Astrocyte (in vitro differentiated cells and primary cell): ENCODE results near the gene RICTOR. TPM values are rescaled to one million over a fixed set of nuclear protein-coding genes. Genes with fewer than 3 reads are reported as not detected.

ENCODE experiments used
- DNase-seq: peaks from one replicate; pipeline ENCODE4 v3.0.0-alpha.2; 2010; ENCODE audit warnings: low read depth
- FAIRE-seq: peaks from 2 replicates; lab custom pipeline; 2011; peaks lifted over from hg19 to GRCh38; lab: Jason Lieb, UNC
- H2AFZ ChIP-seq: 2 replicates; pipeline ENCODE4 v1.6.0; 2012; ENCODE audit warnings: low read depth, low read length, inconsistent platforms
- H3K27ac ChIP-seq: 2 replicates; pipeline ENCODE4 v1.5.1; 2011; ENCODE audit warnings: low read depth, low read length, inconsistent platforms
- H3K27me3 ChIP-seq: 2 replicates; pipeline ENCODE4 v1.6.0; 2011; ENCODE audit warnings: low read length, inconsistent platforms; ENCODE audit not compliant: insufficient read depth
- H3K36me3 ChIP-seq: 2 replicates; pipeline ENCODE4 v1.5.1; 2011; ENCODE audit warnings: low read length, inconsistent platforms; ENCODE audit not compliant: insufficient read depth
- H3K4me1 ChIP-seq: 2 replicates; pipeline ENCODE4 v1.5.1; 2011; ENCODE audit warnings: low read length, inconsistent platforms; ENCODE audit not compliant: insufficient read depth
- H3K4me2 ChIP-seq: 2 replicates; pipeline ENCODE4 v1.6.0; 2012; ENCODE audit warnings: low read length, inconsistent platforms
- H3K4me3 ChIP-seq: 2 replicates; pipeline ENCODE4 v1.5.1; 2011; ENCODE audit warnings: low read depth, mild to moderate bottlenecking, low read length, inconsistent platforms; ENCODE audit not compliant: insufficient read depth
- H3K79me2 ChIP-seq: 2 replicates; pipeline ENCODE4 v1.6.0; 2012; ENCODE audit warnings: mild to moderate bottlenecking, low read length, inconsistent platforms; ENCODE audit not compliant: insufficient read depth
- H3K9ac ChIP-seq: 2 replicates; pipeline ENCODE4 v1.6.0; 2012; ENCODE audit warnings: mild to moderate bottlenecking, low read length, inconsistent platforms
- H3K9me3 ChIP-seq: 2 replicates; pipeline ENCODE4 v1.5.1; 2012; ENCODE audit warnings: low read depth, mild to moderate bottlenecking, low read length, inconsistent platforms; ENCODE audit not compliant: insufficient read depth
- H4K20me1 ChIP-seq: 2 replicates; pipeline ENCODE4 v1.6.0; 2012; ENCODE audit warnings: low read length, inconsistent platforms; ENCODE audit not compliant: insufficient read depth
- H3K27ac Mint-ChIP-seq: one replicate; pipeline ENCODE4 v1.8.0; 2021; ENCODE audit warnings: mild to moderate bottlenecking, mixed read lengths; ENCODE audit not compliant: unreplicated experiment
- H3K27me3 Mint-ChIP-seq: one replicate; pipeline ENCODE4 v1.8.0; 2021; ENCODE audit warnings: low read depth, mixed read lengths; ENCODE audit not compliant: unreplicated experiment
- H3K36me3 Mint-ChIP-seq: one replicate; pipeline ENCODE4 v1.8.0; 2021; ENCODE audit warnings: low read depth, mixed read lengths; ENCODE audit not compliant: unreplicated experiment
- H3K4me1 Mint-ChIP-seq: one replicate; pipeline ENCODE4 v1.8.0; 2021; ENCODE audit warnings: low read depth, mixed read lengths; ENCODE audit not compliant: unreplicated experiment
- H3K4me3 Mint-ChIP-seq: one replicate; pipeline ENCODE4 v1.8.0; 2021; ENCODE audit warnings: mild to moderate bottlenecking, moderate library complexity, mixed read lengths; ENCODE audit not compliant: unreplicated experiment
- H3K9me3 Mint-ChIP-seq: one replicate; pipeline ENCODE4 v1.8.0; 2021; ENCODE audit warnings: mild to moderate bottlenecking, mixed read lengths; ENCODE audit not compliant: unreplicated experiment
- CTCF ChIP-seq: IDR thresholded peaks from 2 replicates; pipeline ENCODE4 v1.5.1; 2011; ENCODE audit warnings: low read depth, mild to moderate bottlenecking, inconsistent platforms, low read length, moderate library complexity; ENCODE audit not compliant: insufficient read depth
- EZH2 ChIP-seq: IDR thresholded peaks from 2 replicates; pipeline ENCODE4 v1.6.1; 2012; ENCODE audit warnings: mild to moderate bottlenecking, low read length, inconsistent platforms; ENCODE audit not compliant: insufficient read depth
- total RNA-seq: library from RNA; stranded (reverse); gene quantifications from 2 replicates; pipeline ENCODE4 v1.2.1, GENCODE V29; 2021

The RICTOR gene
- total RNA-seq, 1 donor from 2014 or later = 43.2 TPM

- no peak for TF ChIP-seq CTCF
- TF ChIP-seq EZH2 = no peak
- Histone ChIP-seq H3K27ac (no peak overlapping the region), H3K4me2 (no peak overlapping the region), H3K36me3 (peaks cover 47% of the 10 kb centered on the region), H3K4me1 (no peaks in the 10 kb centered on the region), H3K4me3 (no peak overlapping the region), H2AFZ (no peak overlapping the region), H3K79me2 (no peaks in the 10 kb centered on the region), H3K9ac (no peak overlapping the region), H3K27me3 (no peaks in the 10 kb centered on the region), H4K20me1 (no peaks in the 10 kb centered on the region), H3K9me3 (no peaks in the 10 kb centered on the region)
- H3K4me3 Mint-ChIP-seq = no peak overlapping the region
- no peaks in the 10 kb centered on the region for H3K9me3 Mint-ChIP-seq
- no peaks in the 10 kb centered on the region for H3K4me1 Mint-ChIP-seq
- no peaks in the 10 kb centered on the region for H3K27me3 Mint-ChIP-seq
- DNase-seq (no peak), FAIRE-seq (no peak)
- no peak overlapping the region for H3K27ac Mint-ChIP-seq
- H3K36me3 Mint-ChIP-seq = peaks cover 7% of the 10 kb centered on the region
These were observed 120.7 kb downstream of the RICTOR start for GRCh38 chr5:38953426-38954012.

GRCh38 chr5:38948501-38948900 lies 125.7 kb downstream of the RICTOR start:
- Histone ChIP-seq H3K9me3 (no peaks in the 10 kb centered on the region), H3K4me2 (no peak overlapping the region), H3K79me2 (no peaks in the 10 kb centered on the region), H3K4me1 (no peaks in the 10 kb centered on the region), H3K4me3 (no peak overlapping the region), H2AFZ (no peak overlapping the region), H3K27ac (no peak overlapping the region), H4K20me1 (no peaks in the 10 kb centered on the region), H3K27me3 (no peaks in the 10 kb centered on the region), H3K36me3 (peaks cover 40% of the 10 kb centered on the region), H3K9ac (no peak overlapping the region)
- Mint-ChIP-seq H3K27me3 (no peaks in the 10 kb centered on the region), H3K4me1 (peaks cover 2% of the 10 kb centered on the region), H3K27ac (no peak overlapping the region), H3K9me3 (no peaks in the 10 kb centered on the region), H3K36me3 (peaks cover 6% of the 10 kb centered on the region), H3K4me3 (no peak overlapping the region)
- no peak for FAIRE-seq
- peak; percentile 29 for DNase-seq
- TF ChIP-seq EZH2 (no peak), CTCF (no peak)

GRCh38 chr5:38944282-38944681 lies 129.9 kb downstream of the RICTOR start:
- Histone ChIP-seq H3K27ac (no peak overlapping the region), H3K4me2 (no peak overlapping the region), H3K4me3 (no peak overlapping the region), H3K9me3 (no peaks in the 10 kb centered on the region), H4K20me1 (no peaks in the 10 kb centered on the region), H3K4me1 (no peaks in the 10 kb centered on the region), H2AFZ (no peak overlapping the region), H3K36me3 (peaks cover 35% of the 10 kb centered on the region), H3K9ac (no peak overlapping the region), H3K79me2 (no peaks in the 10 kb centered on the region), H3K27me3 (no peaks in the 10 kb centered on the region)
- H3K36me3 Mint-ChIP-seq = peaks cover 4% of the 10 kb centered on the region
- TF ChIP-seq CTCF (no peak), EZH2 (no peak)
- no peaks in the 10 kb centered on the region for H3K9me3 Mint-ChIP-seq
- peaks cover 2% of the 10 kb centered on the region for H3K4me1 Mint-ChIP-seq
- no peak for FAIRE-seq
- H3K27ac Mint-ChIP-seq = no peak overlapping the region
- H3K27me3 Mint-ChIP-seq = no peaks in the 10 kb centered on the region
- DNase-seq = no peak
- no peak overlapping the region for H3K4me3 Mint-ChIP-seq
